Keratinocyte (primary cell): ENCODE data around the gene OTOR. TPM values are rescaled to one million over a fixed set of nuclear protein-coding genes. Genes with fewer than 3 reads are reported as not detected.

ENCODE experiments used
- DNase-seq: peaks from one replicate; pipeline ENCODE4 v3.0.0-alpha.2; 2011; ENCODE audit warnings: low read depth, missing footprints, low spot score
- FAIRE-seq: peaks from 2 replicates; lab custom pipeline; 2011; peaks lifted over from hg19 to GRCh38; lab: Jason Lieb, UNC
- H2AFZ ChIP-seq: 2 replicates; pipeline ENCODE4 v1.6.0; 2012; ENCODE audit warnings: low read length, control low read depth, inconsistent platforms; ENCODE audit not compliant: control insufficient read depth
- H3K27ac ChIP-seq: 2 replicates; pipeline ENCODE4 v1.5.1; 2011; ENCODE audit warnings: low read length; ENCODE audit not compliant: control insufficient read depth, insufficient read depth
- H3K27me3 ChIP-seq: 3 replicates; pipeline ENCODE4 v1.6.0; 2011; ENCODE audit warnings: low read length; ENCODE audit not compliant: control insufficient read depth, insufficient read depth; ENCODE audit errors: extremely low read depth
- H3K36me3 ChIP-seq, 2 experiments: 2 replicates in 1 of 2; 3 replicates in 1 of 2; pipeline ENCODE4 v1.5.1; 2011; ENCODE audit warnings: low read length in 2 of 2, mild to moderate bottlenecking in 1 of 2; ENCODE audit not compliant: control insufficient read depth in 2 of 2, insufficient read depth in 2 of 2; ENCODE audit errors: extremely low read depth in 1 of 2
- H3K4me1 ChIP-seq: 3 replicates; pipeline ENCODE4 v1.5.1; 2011; ENCODE audit warnings: low read length; ENCODE audit not compliant: control insufficient read depth, insufficient read depth; ENCODE audit errors: extremely low read depth
- H3K4me2 ChIP-seq: 3 replicates; pipeline ENCODE4 v1.6.0; 2011; ENCODE audit warnings: low read depth, low read length; ENCODE audit not compliant: control insufficient read depth, insufficient read depth; ENCODE audit errors: extremely low read depth
- H3K4me3 ChIP-seq, 3 experiments: fragments of 200-600 bp in 1 of 3; sonication (generic) in 1 of 3; 2 replicates in 2 of 3; 3 replicates in 1 of 3; pipeline ENCODE4 v1.5.1; 2011 to 2016; ENCODE audit warnings: low read length in 3 of 3, mild to moderate bottlenecking in 3 of 3, control low read depth in 2 of 3, inconsistent platforms in 1 of 3, low read depth in 1 of 3, mixed read lengths in 1 of 3, mixed run types in 1 of 3, moderate library complexity in 1 of 3; ENCODE audit not compliant: control insufficient read depth in 2 of 3, insufficient read depth in 2 of 3; ENCODE audit errors: extremely low read depth in 1 of 3
- H3K79me2 ChIP-seq: 2 replicates; pipeline ENCODE4 v1.6.0; 2012; ENCODE audit warnings: low read length; ENCODE audit not compliant: control insufficient read depth, insufficient read depth
- H3K9ac ChIP-seq: 3 replicates; pipeline ENCODE4 v1.6.0; 2011; ENCODE audit warnings: low read length; ENCODE audit not compliant: control insufficient read depth, insufficient read depth; ENCODE audit errors: extremely low read depth
- H3K9me1 ChIP-seq: 3 replicates; pipeline ENCODE4 v1.6.0; 2011; ENCODE audit warnings: low read length; ENCODE audit not compliant: control insufficient read depth, insufficient read depth; ENCODE audit errors: extremely low read depth
- H3K9me3 ChIP-seq: 2 replicates; pipeline ENCODE4 v1.5.1; 2012; ENCODE audit warnings: low read depth, low read length; ENCODE audit not compliant: control insufficient read depth
- H4K20me1 ChIP-seq: 3 replicates; pipeline ENCODE4 v1.6.0; 2011; ENCODE audit warnings: low read length; ENCODE audit not compliant: control insufficient read depth, insufficient read depth; ENCODE audit errors: extremely low read depth
- EZH2 ChIP-seq: IDR thresholded peaks from one replicate; pipeline ENCODE4 v1.6.1; 2012; ENCODE audit warnings: inconsistent platforms, mild to moderate bottlenecking, low read length, moderate library complexity
- dilution Hi-C: fragments of 300-500 bp; cut with MboI; formaldehyde crosslinking; loops from one replicate; pipeline ENCODE4 v1.7.0; 2020; ENCODE audit warnings: low sequenced_read_pairs; ENCODE audit not compliant: extremely low pct_ligation_motif_present
- polyA plus RNA-seq, 5 experiments: library from polyadenylated mRNA; depleted of rRNA in 3 of 5; stranded (reverse) in 3 of 5; stranded (forward) in 1 of 5; unstranded in 1 of 5; fragments of >200 nt; gene quantifications; 1 replicate in 1 of 5; 2 replicates in 3 of 5; 3 replicates in 1 of 5; pipeline versions ENCODE4 v1.2.1 to v1.2.3, GENCODE V29; 2011 to 2012; ENCODE audit warnings: missing spikeins in 2 of 5, low read depth in 1 of 5, low replicate concordance in 1 of 5
- TF ChIP-seq, protein P1 (sequence below), 3 experiments: IDR thresholded peaks in 1 of 3; conservative IDR thresholded peaks in 1 of 3; optimal IDR thresholded peaks in 1 of 3; 2 replicates in 2 of 3; 3 replicates in 1 of 3; pipeline versions ENCODE3 to v1.5.1; 2011; ENCODE audit warnings: low read length in 3 of 3, mild to moderate bottlenecking in 3 of 3, moderate library complexity in 2 of 3, control low read depth in 1 of 3, inconsistent platforms in 1 of 3; ENCODE audit not compliant: insufficient read depth in 2 of 3; ENCODE audit errors: extremely low read depth in 1 of 3

OTOR gene
- polyA plus RNA-seq, 1 donor (not counting 4 experiments of a cell fraction or from before 2014, with no cell fraction given): not detected

DNA sequence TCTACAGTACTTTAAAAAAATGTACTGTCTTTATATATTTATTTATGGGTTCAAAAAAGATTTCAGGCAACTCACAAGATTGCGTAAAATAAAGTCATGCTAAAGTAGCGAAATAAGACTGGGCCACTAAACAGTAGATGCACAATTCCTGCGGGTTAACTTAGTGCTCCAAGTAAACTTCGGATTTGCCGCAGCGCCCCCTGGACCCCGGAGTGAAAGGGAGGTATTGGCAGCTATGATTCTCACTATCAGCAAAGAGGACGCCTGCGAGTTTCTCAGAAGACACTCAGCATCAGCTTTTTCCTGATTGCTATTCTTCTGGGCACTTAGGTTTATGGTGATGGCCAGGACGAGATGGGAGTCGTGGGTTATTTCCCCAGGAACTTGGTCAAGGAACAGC, 1.4 kb downstream of the OTOR start:
- no peak overlapping the region for H3K4me3 ChIP-seq
- H3K9ac ChIP-seq: no peak overlapping the region
- H3K27ac ChIP-seq: no peak overlapping the region
- no peaks in the 10 kb centered on the region for H3K27me3 ChIP-seq
- FAIRE-seq (no peak), DNase-seq (no peak)
- H3K36me3 ChIP-seq: no peaks in the 10 kb centered on the region
- no peaks in the 10 kb centered on the region for H3K9me1 ChIP-seq
- no peak for TF ChIP-seq EZH2
- TF ChIP-seq, protein P1, sequence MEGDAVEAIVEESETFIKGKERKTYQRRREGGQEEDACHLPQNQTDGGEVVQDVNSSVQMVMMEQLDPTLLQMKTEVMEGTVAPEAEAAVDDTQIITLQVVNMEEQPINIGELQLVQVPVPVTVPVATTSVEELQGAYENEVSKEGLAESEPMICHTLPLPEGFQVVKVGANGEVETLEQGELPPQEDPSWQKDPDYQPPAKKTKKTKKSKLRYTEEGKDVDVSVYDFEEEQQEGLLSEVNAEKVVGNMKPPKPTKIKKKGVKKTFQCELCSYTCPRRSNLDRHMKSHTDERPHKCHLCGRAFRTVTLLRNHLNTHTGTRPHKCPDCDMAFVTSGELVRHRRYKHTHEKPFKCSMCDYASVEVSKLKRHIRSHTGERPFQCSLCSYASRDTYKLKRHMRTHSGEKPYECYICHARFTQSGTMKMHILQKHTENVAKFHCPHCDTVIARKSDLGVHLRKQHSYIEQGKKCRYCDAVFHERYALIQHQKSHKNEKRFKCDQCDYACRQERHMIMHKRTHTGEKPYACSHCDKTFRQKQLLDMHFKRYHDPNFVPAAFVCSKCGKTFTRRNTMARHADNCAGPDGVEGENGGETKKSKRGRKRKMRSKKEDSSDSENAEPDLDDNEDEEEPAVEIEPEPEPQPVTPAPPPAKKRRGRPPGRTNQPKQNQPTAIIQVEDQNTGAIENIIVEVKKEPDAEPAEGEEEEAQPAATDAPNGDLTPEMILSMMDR (optimal IDR thresholded peaks at IDR 0.05 in 1 of 3, IDR thresholded peaks at IDR 0.05 in 1 of 3, conservative IDR thresholded peaks at IDR 0.05 in 1 of 3; ENCODE audit: extremely low read depth in 1 of 3, insufficient read depth in 2 of 3, low read length in 3 of 3): no peak
- no peaks in the 10 kb centered on the region for H4K20me1 ChIP-seq
- dilution Hi-C loops: no loop called here
- no peaks in the 10 kb centered on the region for H3K79me2 ChIP-seq
- H3K9me3 ChIP-seq: no peaks in the 10 kb centered on the region
- no peak overlapping the region for H3K4me2 ChIP-seq
- no peaks in the 10 kb centered on the region for H3K4me1 ChIP-seq
- H2AFZ ChIP-seq: no peak overlapping the region

DNA sequence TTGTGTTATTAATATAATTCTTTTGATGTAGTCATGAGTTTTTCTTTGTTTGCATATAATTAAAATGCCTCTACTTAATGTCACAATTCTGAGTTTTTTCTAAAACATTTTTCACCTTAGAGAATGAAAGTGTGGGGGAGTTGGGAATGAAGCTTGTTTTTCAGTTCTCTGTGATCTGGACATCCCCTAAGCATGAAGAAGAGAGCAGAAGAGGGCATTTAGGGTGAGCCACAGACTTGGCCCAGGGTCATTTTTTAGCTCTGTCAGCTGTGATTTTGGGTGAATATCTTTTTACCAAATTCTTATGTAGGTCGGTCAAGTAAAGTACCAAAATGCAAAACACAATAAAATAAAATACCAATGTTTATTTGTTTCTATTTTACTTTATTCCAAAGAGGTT, 3.9 kb downstream of the OTOR start:
- Histone ChIP-seq H2AFZ (no peak overlapping the region), H3K4me2 (no peak overlapping the region), H3K27me3 (no peaks in the 10 kb centered on the region), H3K4me1 (no peaks in the 10 kb centered on the region), H3K4me3 (no peak overlapping the region), H3K27ac (no peak overlapping the region), H3K79me2 (no peaks in the 10 kb centered on the region), H4K20me1 (no peaks in the 10 kb centered on the region), H3K9ac (no peak overlapping the region), H3K9me3 (no peaks in the 10 kb centered on the region), H3K36me3 (no peaks in the 10 kb centered on the region), H3K9me1 (no peaks in the 10 kb centered on the region)
- no peak for DNase-seq
- no peak for FAIRE-seq
- TF ChIP-seq EZH2: no peak
- TF ChIP-seq, protein P1 (optimal IDR thresholded peaks at IDR 0.05 in 1 of 3, IDR thresholded peaks at IDR 0.05 in 1 of 3, conservative IDR thresholded peaks at IDR 0.05 in 1 of 3; ENCODE audit: extremely low read depth in 1 of 3, insufficient read depth in 2 of 3, low read length in 3 of 3): no peak
- dilution Hi-C loops: loop anchor here (25.0 kb wide), 1 partner anchor 240 kb away; no protein-coding TSS in a partner anchor
